HG03521 (cell line): ENCODE results near the gene ALOX5.
"Not testable (repeated sequence)": the region's sequence is repeated elsewhere in the genome, so short reads cannot be mapped to it uniquely, and the experiment has no call there.

Experiments
- ATAC-seq: cut with Tn5 transposase; IDR thresholded peaks from one replicate; pipeline ENCODE4 v1.9.1; 2021; ENCODE audit warnings: mild to moderate bottlenecking, moderate library complexity; ENCODE audit not compliant: unreplicated experiment

The ALOX5 gene

GRCh38 chr10:45374350-45375052 is 485 bp downstream of the ALOX5 start:
- peak; percentile 29 for ATAC-seq

GRCh38 chr10:45375101-45375500 is 1.1 kb downstream of the ALOX5 start:
- no peak for ATAC-seq

GRCh38 chr10:45375716-45376231 is 1.8 kb downstream of the ALOX5 start:
- ATAC-seq: no peak

GRCh38 chr10:45376371-45376801 is 2.4 kb downstream of the ALOX5 start:
- no peak for ATAC-seq

GRCh38 chr10:45377321-45377720 is 3.3 kb downstream of the ALOX5 start:
- ATAC-seq: no peak

GRCh38 chr10:45377858-45378257 is 3.8 kb downstream of the ALOX5 start:
- no peak for ATAC-seq

- no peak for ATAC-seq
These were observed 5.1 kb downstream of the ALOX5 start for GRCh38 chr10:45378914-45379726.

- ATAC-seq: no peak
These were observed 6.0 kb downstream of the ALOX5 start for GRCh38 chr10:45379891-45380540.

GRCh38 chr10:45380903-45381620 is 7.0 kb downstream of the ALOX5 start:
- no peak for ATAC-seq

GRCh38 chr10:45382591-45382990 is 8.6 kb downstream of the ALOX5 start:
- ATAC-seq: no peak

GRCh38 chr10:45383682-45384330 is 9.8 kb downstream of the ALOX5 start:
- no peak for ATAC-seq

GRCh38 chr10:45386657-45387056 is 12.6 kb downstream of the ALOX5 start:
- no peak for ATAC-seq

GRCh38 chr10:45387096-45387893 is 13.3 kb downstream of the ALOX5 start:
- ATAC-seq: no peak

- not testable (repeated sequence) for ATAC-seq
These were observed 15.7 kb downstream of the ALOX5 start for GRCh38 chr10:45389671-45390070.

GRCh38 chr10:45391636-45392035 is 17.6 kb downstream of the ALOX5 start:
- not testable (repeated sequence) for ATAC-seq

- ATAC-seq: no peak
These were observed 21.5 kb downstream of the ALOX5 start for GRCh38 chr10:45395554-45395953.

GRCh38 chr10:45398595-45398994 is 24.6 kb downstream of the ALOX5 start:
- ATAC-seq: no peak

- ATAC-seq: no peak
These were observed 25.1 kb downstream of the ALOX5 start for GRCh38 chr10:45399113-45399512.

- no peak for ATAC-seq
These were observed 29.1 kb downstream of the ALOX5 start for GRCh38 chr10:45403151-45403550.
